Stomach smooth muscle (tissue), 2 donors: Measurements from ENCODE around the gene LRRC1.

Experiments used
- H3K27ac ChIP-seq: one replicate; pipeline ENCODE4 v1.7.0; 2013; ENCODE audit warnings: mild to moderate bottlenecking, low read length, inconsistent platforms
- H3K27me3 ChIP-seq, 2 donors: one replicate each; pipeline ENCODE4 v1.7.0; 2013; ENCODE audit warnings: low read length in 2 of 2; ENCODE audit not compliant: insufficient read depth in 2 of 2, control insufficient read depth in 1 of 2
- H3K36me3 ChIP-seq, 2 donors: one replicate each; pipeline ENCODE4 v1.7.0; 2013; ENCODE audit warnings: low read length in 2 of 2; ENCODE audit not compliant: control insufficient read depth in 2 of 2, insufficient read depth in 2 of 2
- H3K4me1 ChIP-seq: one replicate; pipeline ENCODE4 v1.7.0; 2013; ENCODE audit warnings: low read length; ENCODE audit not compliant: control insufficient read depth, insufficient read depth
- H3K4me3 ChIP-seq, 2 donors: one replicate each; pipeline ENCODE4 v1.7.0; 2013; ENCODE audit warnings: low read length in 2 of 2
- H3K9ac ChIP-seq, 2 donors: one replicate each; pipeline ENCODE4 v1.7.0; 2013; ENCODE audit warnings: low read length in 2 of 2, mild to moderate bottlenecking in 1 of 2
- H3K9me3 ChIP-seq, 2 donors: one replicate each; pipeline ENCODE4 v1.7.0; 2013; ENCODE audit warnings: low read length in 2 of 2; ENCODE audit not compliant: control insufficient read depth in 2 of 2
- donor health status: healthy.
- donor health status: Pancreatic carcinoma.

LRRC1 gene

DNA sequence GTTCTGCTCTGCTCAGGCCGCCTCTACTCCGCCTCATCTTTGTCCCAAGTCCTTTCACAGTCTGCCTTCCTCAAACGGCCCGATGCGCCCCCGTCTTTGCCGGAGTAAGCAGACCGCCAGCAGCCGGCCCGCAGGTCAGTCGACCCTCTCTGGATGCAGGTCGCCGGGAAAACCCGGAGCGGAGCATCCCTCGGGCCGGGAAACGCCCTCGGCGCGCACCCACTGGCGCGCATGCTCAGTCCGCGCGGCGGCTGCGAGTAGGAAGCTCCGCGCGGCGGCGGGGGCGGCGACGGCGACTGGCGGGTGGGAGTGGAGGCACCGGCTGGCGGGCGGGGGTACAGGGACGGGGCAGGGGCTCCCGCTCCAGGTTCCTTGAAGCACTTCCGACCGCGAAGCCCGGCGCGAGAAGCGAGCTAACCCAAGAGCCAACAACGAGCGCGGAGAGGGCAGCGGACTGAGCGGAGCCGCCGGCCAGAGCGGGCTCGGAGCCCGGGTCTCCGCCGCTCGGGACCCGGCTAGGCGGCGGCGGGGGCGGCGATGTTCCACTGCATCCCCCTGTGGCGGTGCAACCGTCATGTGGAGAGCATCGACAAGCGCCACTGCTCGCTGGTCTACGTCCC, at the start of gene LRRC1:
Gene LRRC1 (plus strand): TSS at position 286 of the 620 bp plus-strand sequence. CDS start 252 bp downstream, at position 538.
- Histone ChIP-seq H3K4me3 (peak within 1 kb of the TSS; percentile 85 to 98), H3K9me3 (no peaks in the 10 kb centered on the region), H3K27me3 (no peaks in the 10 kb centered on the region), H3K36me3 (no peaks in the 10 kb centered on the region), H3K4me1 (peaks cover 24% of the 10 kb centered on the region), H3K27ac (peak within 1 kb of the TSS; percentile 75), H3K9ac (peak within 1 kb of the TSS; percentile 73 to 85)

- Histone ChIP-seq H3K9ac (no peak overlapping the region), H3K36me3 (no peaks in the 10 kb centered on the region), H3K9me3 (no peaks in the 10 kb centered on the region), H3K27ac (no peak overlapping the region), H3K4me1 (no peaks in the 10 kb centered on the region), H3K4me3 (no peak overlapping the region), H3K27me3 (no peaks in the 10 kb centered on the region)
Observed at GRCh38 chr6:53746442-53747103, 48.2 kb upstream of the LRRC1 start.

- Histone ChIP-seq H3K27me3 (no peaks in the 10 kb centered on the region), H3K9me3 (no peaks in the 10 kb centered on the region), H3K4me3 (no peak overlapping the region), H3K9ac (no peak overlapping the region), H3K27ac (no peak overlapping the region), H3K36me3 (no peaks in the 10 kb centered on the region), H3K4me1 (no peaks in the 10 kb centered on the region)
Observed at GRCh38 chr6:53750052-53750650, 44.7 kb upstream of the LRRC1 start.

GRCh38 chr6:53751417-53751816, 43.4 kb upstream of the LRRC1 start:
- no peak overlapping the region for H3K4me3 ChIP-seq
- no peaks in the 10 kb centered on the region for H3K27me3 ChIP-seq
- H3K9me3 ChIP-seq, result no peaks in the 10 kb centered on the region
- H3K9ac ChIP-seq, result no peak overlapping the region
- no peaks in the 10 kb centered on the region for H3K36me3 ChIP-seq
- H3K27ac ChIP-seq, result no peak overlapping the region
- no peaks in the 10 kb centered on the region for H3K4me1 ChIP-seq

DNA sequence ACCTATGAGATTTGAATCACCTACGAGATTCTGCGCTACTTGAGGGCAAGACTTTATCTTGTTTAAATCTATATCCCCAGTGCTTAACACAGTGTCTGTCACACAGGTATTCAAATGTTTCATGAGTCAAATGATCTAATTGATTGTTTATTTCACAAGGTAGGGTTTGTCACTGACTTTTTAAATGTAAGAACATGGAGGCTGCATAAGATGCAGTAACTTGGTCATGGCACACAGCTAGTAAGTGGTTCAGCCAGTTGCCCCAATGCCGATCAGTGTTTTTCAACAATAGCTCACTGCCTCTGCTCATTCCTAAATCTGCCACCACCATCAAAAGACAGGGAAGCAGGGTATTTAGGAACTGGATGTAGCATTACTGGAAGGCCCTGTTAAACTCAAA, 42.4 kb upstream of the LRRC1 start:
- H3K9ac ChIP-seq, result no peak overlapping the region
- H3K27ac ChIP-seq, result no peak overlapping the region
- no peak overlapping the region for H3K4me3 ChIP-seq
- no peaks in the 10 kb centered on the region for H3K27me3 ChIP-seq
- no peaks in the 10 kb centered on the region for H3K9me3 ChIP-seq
- no peaks in the 10 kb centered on the region for H3K4me1 ChIP-seq
- no peaks in the 10 kb centered on the region for H3K36me3 ChIP-seq

DNA sequence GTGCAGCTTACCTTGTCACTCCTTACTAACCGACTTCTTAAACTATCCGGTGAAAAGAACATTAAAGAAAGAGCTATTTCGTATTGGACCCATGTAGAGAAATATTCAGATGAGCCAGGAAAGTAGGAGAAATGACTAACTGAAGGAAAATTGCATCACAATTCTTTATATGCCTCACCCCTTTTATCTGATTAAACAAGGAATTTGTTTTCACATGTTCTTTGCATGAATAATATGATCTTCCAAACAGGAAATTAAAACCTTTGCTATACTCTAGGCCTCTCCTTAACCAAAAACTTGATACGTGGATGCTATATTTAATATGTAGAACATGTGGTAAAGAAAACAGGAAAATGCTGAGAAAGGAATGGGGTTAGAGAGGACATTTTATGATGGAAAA, 41.9 kb upstream of the LRRC1 start:
- Histone ChIP-seq H3K27me3 (no peaks in the 10 kb centered on the region), H3K4me3 (no peak overlapping the region), H3K36me3 (no peaks in the 10 kb centered on the region), H3K9ac (no peak overlapping the region), H3K4me1 (no peaks in the 10 kb centered on the region), H3K27ac (no peak overlapping the region), H3K9me3 (no peaks in the 10 kb centered on the region)

DNA sequence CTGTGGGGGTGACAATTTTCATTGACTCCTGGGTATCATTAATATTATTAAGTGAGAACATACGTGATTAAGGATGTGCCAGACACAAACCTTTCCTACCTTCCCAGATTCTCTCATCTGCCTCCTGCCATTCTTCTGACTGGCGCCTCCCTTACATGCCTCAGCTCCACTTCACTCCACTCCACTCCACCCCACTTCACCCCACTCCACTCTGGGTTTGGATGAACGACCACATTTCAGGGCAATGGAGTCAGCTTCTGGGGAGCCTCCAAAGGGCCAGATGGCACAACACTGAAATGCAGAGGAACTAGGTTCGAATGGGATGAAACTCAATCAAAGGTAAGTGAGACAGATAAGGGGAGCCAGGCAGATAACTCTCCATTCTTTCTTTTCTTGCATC, 40.5 kb upstream of the LRRC1 start:
- Histone ChIP-seq H3K27me3 (no peaks in the 10 kb centered on the region), H3K9me3 (no peaks in the 10 kb centered on the region), H3K4me1 (no peaks in the 10 kb centered on the region), H3K27ac (no peak overlapping the region), H3K36me3 (no peaks in the 10 kb centered on the region), H3K9ac (no peak overlapping the region), H3K4me3 (no peak overlapping the region)

- no peak overlapping the region for H3K4me3 ChIP-seq
- no peaks in the 10 kb centered on the region for H3K9me3 ChIP-seq
- H3K36me3 ChIP-seq, result no peaks in the 10 kb centered on the region
- no peaks in the 10 kb centered on the region for H3K4me1 ChIP-seq
- H3K9ac ChIP-seq, result no peak overlapping the region
- H3K27ac ChIP-seq, result no peak overlapping the region
- H3K27me3 ChIP-seq, result no peaks in the 10 kb centered on the region
Observed at GRCh38 chr6:53756396-53756795, 38.4 kb upstream of the LRRC1 start.

- Histone ChIP-seq H3K36me3 (no peaks in the 10 kb centered on the region), H3K9ac (no peak overlapping the region), H3K9me3 (no peaks in the 10 kb centered on the region), H3K4me1 (no peaks in the 10 kb centered on the region), H3K27ac (no peak overlapping the region), H3K27me3 (no peaks in the 10 kb centered on the region), H3K4me3 (no peak overlapping the region)
Observed at GRCh38 chr6:53758496-53758895, 36.3 kb upstream of the LRRC1 start.

GRCh38 chr6:53761036-53761435, 33.8 kb upstream of the LRRC1 start:
- no peak overlapping the region for H3K4me3 ChIP-seq
- H3K9me3 ChIP-seq, result no peaks in the 10 kb centered on the region
- H3K27me3 ChIP-seq, result no peaks in the 10 kb centered on the region
- H3K36me3 ChIP-seq, result no peaks in the 10 kb centered on the region
- no peak overlapping the region for H3K9ac ChIP-seq
- no peaks in the 10 kb centered on the region for H3K4me1 ChIP-seq
- no peak overlapping the region for H3K27ac ChIP-seq

- Histone ChIP-seq H3K27me3 (no peaks in the 10 kb centered on the region), H3K4me3 (no peak overlapping the region), H3K9ac (no peak overlapping the region), H3K27ac (no peak overlapping the region), H3K4me1 (no peaks in the 10 kb centered on the region), H3K36me3 (no peaks in the 10 kb centered on the region), H3K9me3 (no peaks in the 10 kb centered on the region)
Observed at GRCh38 chr6:53765270-53765669, 29.5 kb upstream of the LRRC1 start.
